ENCODE data around the gene FANCE.

Gene FANCE

GRCh38 chr6:35461270-35461669 is 9.1 kb downstream of the FANCE start:
- CTCF ChIA-PET: interaction anchor here (0.6 kb wide), 1 partner anchor 9 kb away, joined by 3 read pairs; the partner anchor contains the start of gene FANCE
- WGBS (ENCODE audit: insufficient coverage): 100% methylated on average over 3 of the region's 3 CpGs

GRCh38 chr6:35463292-35463691 is 11.2 kb downstream of the FANCE start:
- WGBS (ENCODE audit: insufficient coverage): 90% methylated on average over 2 of the region's 4 CpGs
- peaks cover 2 to 32% (median 19%) of the 10 kb centered on the region in 4 experiments for H3K36me3 ChIP-seq (ENCODE audit: control insufficient read depth in 4 of 4, insufficient read depth in 4 of 4, low read length in 3 of 4)
- H3K27me3 ChIP-seq (replicated peaks in 2 of 5; ENCODE audit: control insufficient read depth in 4 of 5, insufficient read depth in 5 of 5, low read length in 4 of 5): no peaks in the 10 kb centered on the region
- ChIA-PET POLR2A (no interaction called here), CTCF (interaction anchor here (0.7 to 5.2 kb wide), 4 partner anchors 9 to 166 kb away, joined by 3 to 30 read pairs (median 3); partner anchors contain the start of gene DEF6)
- H3K4me3 ChIP-seq (ENCODE audit: control insufficient read depth in 1 of 7, extremely low read depth in 1 of 7, insufficient read depth in 4 of 7, low read depth in 2 of 7, low read length in 6 of 7): no peak overlapping the region
- H3K27ac ChIP-seq (ENCODE audit: insufficient read depth in 1 of 2, low read depth in 1 of 2, low read length in 2 of 2, poor library complexity in 1 of 2, severe bottlenecking in 2 of 2): no peak overlapping the region
- no peaks in the 10 kb centered on the region for H3K9me3 ChIP-seq (ENCODE audit: control extremely low read depth in 1 of 5, control insufficient read depth in 4 of 5, insufficient read depth in 2 of 5, low read depth in 1 of 5, low read length in 4 of 5)
- H3K4me1 ChIP-seq (ENCODE audit: control extremely low read depth in 1 of 4, control insufficient read depth in 4 of 4, insufficient read depth in 4 of 4, low read length in 3 of 4): peaks cover 0 to 7% (median 5%) of the 10 kb centered on the region in 4 experiments
- DNase-seq: no peak

More at GRCh38 chr6:35461270-35461669, 9.1 kb downstream of the FANCE start:
- Histone ChIP-seq H3K9me3 (ENCODE audit: control extremely low read depth in 1 of 5, control insufficient read depth in 4 of 5, insufficient read depth in 2 of 5, low read depth in 1 of 5, low read length in 4 of 5) (no peaks in the 10 kb centered on the region), H3K4me1 (ENCODE audit: control extremely low read depth in 1 of 4, control insufficient read depth in 4 of 4, insufficient read depth in 4 of 4, low read length in 3 of 4) (no peaks in the 10 kb centered on the region), H3K36me3 (ENCODE audit: control insufficient read depth in 4 of 4, insufficient read depth in 4 of 4, low read length in 3 of 4) (peaks cover 4 to 46% (median 27%) of the 10 kb centered on the region in 4 experiments), H3K27ac (ENCODE audit: insufficient read depth in 1 of 2, low read depth in 1 of 2, low read length in 2 of 2, poor library complexity in 1 of 2, severe bottlenecking in 2 of 2) (no peak overlapping the region), H3K27me3 (replicated peaks in 2 of 5; ENCODE audit: control insufficient read depth in 4 of 5, insufficient read depth in 5 of 5, low read length in 4 of 5) (no peaks in the 10 kb centered on the region), H3K4me3 (ENCODE audit: control insufficient read depth in 1 of 7, extremely low read depth in 1 of 7, insufficient read depth in 4 of 7, low read depth in 2 of 7, low read length in 6 of 7) (no peak overlapping the region)
- POLR2A ChIA-PET: no interaction called here
- no peak for DNase-seq

- Histone ChIP-seq H3K27me3 (replicated peaks in 2 of 5; ENCODE audit: control insufficient read depth in 4 of 5, insufficient read depth in 5 of 5, low read length in 4 of 5) (no peaks in the 10 kb centered on the region), H3K36me3 (ENCODE audit: control insufficient read depth in 4 of 4, insufficient read depth in 4 of 4, low read length in 3 of 4) (peaks cover 2 to 33% (median 18%) of the 10 kb centered on the region in 4 experiments), H3K9me3 (ENCODE audit: control extremely low read depth in 1 of 5, control insufficient read depth in 4 of 5, insufficient read depth in 2 of 5, low read depth in 1 of 5, low read length in 4 of 5) (no peaks in the 10 kb centered on the region), H3K4me3 (ENCODE audit: control insufficient read depth in 1 of 7, extremely low read depth in 1 of 7, insufficient read depth in 4 of 7, low read depth in 2 of 7, low read length in 6 of 7) (no peak overlapping the region), H3K27ac (ENCODE audit: insufficient read depth in 1 of 2, low read depth in 1 of 2, low read length in 2 of 2, poor library complexity in 1 of 2, severe bottlenecking in 2 of 2) (no peak overlapping the region), H3K4me1 (ENCODE audit: control extremely low read depth in 1 of 4, control insufficient read depth in 4 of 4, insufficient read depth in 4 of 4, low read length in 3 of 4) (peaks cover 2 to 28% (median 22%) of the 10 kb centered on the region in 4 experiments)
- 100% methylated on average over 1 of the region's 1 CpG for WGBS (ENCODE audit: insufficient coverage)
- DNase-seq: no peak
- CTCF ChIA-PET: interaction anchor here (0.9 to 5.2 kb wide), 12 partner anchors 11 to 272 kb away, joined by 3 to 30 read pairs (median 4); partner anchors contain the start of genes DEF6, FANCE and PPARD
- POLR2A ChIA-PET: interaction anchor here (0.6 kb wide), 1 partner anchor 95 kb away, joined by 3 read pairs; no protein-coding TSS in a partner anchor
These were observed 13.5 kb downstream of the FANCE start for GRCh38 chr6:35465646-35466045.

- Histone ChIP-seq H3K4me1 (ENCODE audit: control extremely low read depth in 1 of 4, control insufficient read depth in 4 of 4, insufficient read depth in 4 of 4, low read length in 3 of 4) (peaks cover 2 to 39% (median 30%) of the 10 kb centered on the region in 4 experiments), H3K36me3 (ENCODE audit: control insufficient read depth in 4 of 4, insufficient read depth in 4 of 4, low read length in 3 of 4) (peaks cover 2 to 53% (median 26%) of the 10 kb centered on the region in 4 experiments)
- POLR2A ChIA-PET: interaction anchor here (1.4 to 1.8 kb wide), 2 partner anchors 112 to 126 kb away, joined by 4 read pairs; partner anchors contain the start of gene PPARD
These were observed 16.2 kb downstream of the FANCE start, which contains the start of gene RPL10A for GRCh38 chr6:35468181-35468979. Gene RPL10A (plus strand): TSS chr6:35468401. CDS start chr6:35468435, 34 bp downstream.

GRCh38 chr6:35468980-35469750 is 17.0 kb downstream of the FANCE start:
- Histone ChIP-seq H3K4me3 (ENCODE audit: control insufficient read depth in 1 of 7, extremely low read depth in 1 of 7, insufficient read depth in 4 of 7, low read depth in 2 of 7, low read length in 6 of 7) (peak overlapping the region; percentile 73 to 97 (median 90)), H3K27ac (ENCODE audit: insufficient read depth in 1 of 2, low read depth in 1 of 2, low read length in 2 of 2, poor library complexity in 1 of 2, severe bottlenecking in 2 of 2) (peak overlapping the region; percentile 88 to 94), H3K36me3 (ENCODE audit: control insufficient read depth in 4 of 4, insufficient read depth in 4 of 4, low read length in 3 of 4) (peaks cover 2 to 53% (median 25%) of the 10 kb centered on the region in 4 experiments), H3K27me3 (replicated peaks in 2 of 5; ENCODE audit: control insufficient read depth in 4 of 5, insufficient read depth in 5 of 5, low read length in 4 of 5) (no peaks in the 10 kb centered on the region), H3K9me3 (ENCODE audit: control extremely low read depth in 1 of 5, control insufficient read depth in 4 of 5, insufficient read depth in 2 of 5, low read depth in 1 of 5, low read length in 4 of 5) (no peaks in the 10 kb centered on the region), H3K4me1 (ENCODE audit: control extremely low read depth in 1 of 4, control insufficient read depth in 4 of 4, insufficient read depth in 4 of 4, low read length in 3 of 4) (peaks cover 2 to 39% (median 30%) of the 10 kb centered on the region in 4 experiments)
- CTCF ChIA-PET: interaction anchor here (1.0 to 3.0 kb wide), 6 partner anchors 8 to 172 kb away, joined by 3 to 15 read pairs (median 5); partner anchors contain the start of gene DEF6
- 3% methylated on average over 35 of the region's 37 CpGs for WGBS (ENCODE audit: insufficient coverage)
- DNase-seq: no peak
- POLR2A ChIA-PET: interaction anchor here (1.8 kb wide), 1 partner anchor 127 kb away, joined by 4 read pairs; the partner anchor contains the start of gene PPARD

More at GRCh38 chr6:35468181-35468979, 16.2 kb downstream of the FANCE start, which contains the start of gene RPL10A:
- peak; percentile 97 to 99 (median 97) for DNase-seq
- H3K4me3 ChIP-seq (ENCODE audit: control insufficient read depth in 1 of 7, extremely low read depth in 1 of 7, insufficient read depth in 4 of 7, low read depth in 2 of 7, low read length in 6 of 7): peak within 1 kb of the TSS; percentile 73 to 97 (median 90)
- WGBS (ENCODE audit: insufficient coverage): under 1% methylated on average over 79 of the region's 86 CpGs
- peak within 1 kb of the TSS; percentile 88 to 94 for H3K27ac ChIP-seq (ENCODE audit: insufficient read depth in 1 of 2, low read depth in 1 of 2, low read length in 2 of 2, poor library complexity in 1 of 2, severe bottlenecking in 2 of 2)
- CTCF ChIA-PET: interaction anchor here (0.8 to 3.0 kb wide), 19 partner anchors 9 to 175 kb away, joined by 3 to 16 read pairs (median 4); partner anchors contain the start of gene DEF6
- H3K27me3 ChIP-seq (replicated peaks in 2 of 5; ENCODE audit: control insufficient read depth in 4 of 5, insufficient read depth in 5 of 5, low read length in 4 of 5): no peaks in the 10 kb centered on the region
- H3K9me3 ChIP-seq (ENCODE audit: control extremely low read depth in 1 of 5, control insufficient read depth in 4 of 5, insufficient read depth in 2 of 5, low read depth in 1 of 5, low read length in 4 of 5): no peaks in the 10 kb centered on the region

- Histone ChIP-seq H3K4me1 (ENCODE audit: control extremely low read depth in 1 of 4, control insufficient read depth in 4 of 4, insufficient read depth in 4 of 4, low read length in 3 of 4) (peaks cover 2 to 39% (median 30%) of the 10 kb centered on the region in 4 experiments), H3K27ac (ENCODE audit: insufficient read depth in 1 of 2, low read depth in 1 of 2, low read length in 2 of 2, poor library complexity in 1 of 2, severe bottlenecking in 2 of 2) (peak overlapping the region; percentile 88 to 94), H3K4me3 (ENCODE audit: control insufficient read depth in 1 of 7, extremely low read depth in 1 of 7, insufficient read depth in 4 of 7, low read depth in 2 of 7, low read length in 6 of 7) (peak overlapping the region; percentile 73 to 97 (median 90)), H3K36me3 (ENCODE audit: control insufficient read depth in 4 of 4, insufficient read depth in 4 of 4, low read length in 3 of 4) (peaks cover 2 to 53% (median 26%) of the 10 kb centered on the region in 4 experiments), H3K27me3 (replicated peaks in 2 of 5; ENCODE audit: control insufficient read depth in 4 of 5, insufficient read depth in 5 of 5, low read length in 4 of 5) (no peaks in the 10 kb centered on the region), H3K9me3 (ENCODE audit: control extremely low read depth in 1 of 5, control insufficient read depth in 4 of 5, insufficient read depth in 2 of 5, low read depth in 1 of 5, low read length in 4 of 5) (no peaks in the 10 kb centered on the region)
- no peak for DNase-seq
- WGBS (ENCODE audit: insufficient coverage): 69% methylated on average over 15 of the region's 18 CpGs
- CTCF ChIA-PET: interaction anchor here (0.9 to 3.0 kb wide), 5 partner anchors 15 to 177 kb away, joined by 3 to 15 read pairs (median 4); partner anchors contain the start of gene DEF6
- POLR2A ChIA-PET: interaction anchor here (1.1 kb wide), 1 partner anchor 173 kb away, joined by 6 read pairs; the partner anchor contains the start of gene DEF6
These were observed 17.9 kb downstream of the FANCE start for GRCh38 chr6:35469751-35470662.
